ENCODE data around the gene APBA1.
"Not testable (repeated sequence)": the region's sequence is repeated elsewhere in the genome, so short reads cannot be mapped to it uniquely, and the experiment has no call there.

APBA1 gene

GRCh38 chr9:69440254-69440955 lies 231.8 kb downstream of the APBA1 start:
- H3K27ac Mint-ChIP-seq; H3K9me3 Mint-ChIP-seq; DNase-seq; H3K27me3 Mint-ChIP-seq; H3K4me3 Mint-ChIP-seq; H3K36me3 Mint-ChIP-seq (ENCODE audit: low read depth); ATAC-seq: not testable (repeated sequence)
- peaks cover 13% of the 10 kb centered on the region for H3K4me1 Mint-ChIP-seq

DNA sequence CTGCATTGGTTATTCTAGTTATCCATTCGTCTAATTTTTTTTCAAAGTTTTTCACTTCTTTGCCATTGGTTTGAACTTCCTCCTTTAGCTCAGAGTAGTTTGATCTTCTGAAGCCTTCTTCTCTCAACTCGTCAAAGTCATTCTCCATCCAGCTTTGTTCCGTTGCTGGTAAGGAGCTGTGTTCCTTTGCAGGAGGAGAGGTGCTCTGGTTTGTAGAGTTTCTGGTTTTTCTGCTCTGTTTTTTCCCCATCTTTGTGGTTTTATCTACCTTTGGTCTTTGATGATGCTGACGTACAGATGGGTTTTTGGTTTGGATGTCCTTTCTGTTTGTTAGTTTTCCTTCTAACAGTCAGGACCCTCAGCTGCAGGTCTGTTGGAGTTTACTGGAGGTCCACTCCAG lies 232.5 kb downstream of the APBA1 start:
- H3K27ac Mint-ChIP-seq, result not testable (repeated sequence)

GRCh38 chr9:69433968-69434367 lies 238.2 kb downstream of the APBA1 start:
- DNase-seq (no peak), ATAC-seq (no peak)
- H3K4me3 Mint-ChIP-seq, result no peak overlapping the region
- no peaks in the 10 kb centered on the region for H3K27me3 Mint-ChIP-seq
- no peak overlapping the region for H3K27ac Mint-ChIP-seq
- H3K4me1 Mint-ChIP-seq, result no peaks in the 10 kb centered on the region
- H3K9me3 Mint-ChIP-seq, result no peaks in the 10 kb centered on the region
- no peaks in the 10 kb centered on the region for H3K36me3 Mint-ChIP-seq (ENCODE audit: low read depth)

More for the DNA sequence above, 232.5 kb downstream of the APBA1 start:
- not testable (repeated sequence) for H3K27me3 Mint-ChIP-seq; H3K9me3 Mint-ChIP-seq; ATAC-seq; H3K4me3 Mint-ChIP-seq; H3K36me3 Mint-ChIP-seq (ENCODE audit: low read depth); DNase-seq
- peaks cover 13% of the 10 kb centered on the region for H3K4me1 Mint-ChIP-seq

DNA sequence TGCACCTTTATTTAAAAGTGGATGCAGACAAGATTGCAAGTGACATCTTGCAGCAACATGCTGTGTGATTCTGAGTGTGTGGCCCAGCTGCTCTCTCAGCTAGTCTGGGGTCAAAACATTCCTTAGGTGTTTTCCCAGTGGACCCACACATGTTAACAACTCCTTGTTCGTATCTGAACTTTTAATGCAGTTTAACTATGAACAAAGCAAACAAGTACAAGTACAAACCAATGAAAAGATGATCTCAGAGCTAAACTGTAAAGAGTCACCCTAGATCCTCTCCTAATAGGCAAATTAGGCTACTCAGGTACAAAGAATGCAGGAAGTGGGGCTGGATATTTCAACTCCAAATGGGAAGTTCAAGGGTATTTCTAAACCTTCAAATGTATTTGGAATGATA lies 238.8 kb downstream of the APBA1 start:
- H3K27ac Mint-ChIP-seq, result no peak overlapping the region
- H3K27me3 Mint-ChIP-seq, result no peaks in the 10 kb centered on the region
- ATAC-seq, result no peak

GRCh38 chr9:69432623-69433022 lies 239.5 kb downstream of the APBA1 start:
- H3K27ac Mint-ChIP-seq, result no peak overlapping the region
- no peaks in the 10 kb centered on the region for H3K27me3 Mint-ChIP-seq
- DNase-seq (no peak), ATAC-seq (no peak)
- H3K4me3 Mint-ChIP-seq, result no peak overlapping the region
- H3K36me3 Mint-ChIP-seq (ENCODE audit: low read depth), result no peaks in the 10 kb centered on the region
- no peaks in the 10 kb centered on the region for H3K9me3 Mint-ChIP-seq
- H3K4me1 Mint-ChIP-seq, result no peaks in the 10 kb centered on the region

More for the DNA sequence above, 238.8 kb downstream of the APBA1 start:
- H3K9me3 Mint-ChIP-seq, result no peaks in the 10 kb centered on the region
- no peak for DNase-seq
- H3K4me1 Mint-ChIP-seq, result no peaks in the 10 kb centered on the region
- H3K4me3 Mint-ChIP-seq, result no peak overlapping the region
- no peaks in the 10 kb centered on the region for H3K36me3 Mint-ChIP-seq (ENCODE audit: low read depth)

- ATAC-seq, result no peak
- DNase-seq, result no peak
Measured at GRCh38 chr9:69431777-69432176, 240.4 kb downstream of the APBA1 start.

GRCh38 chr9:69431203-69431602 lies 241.0 kb downstream of the APBA1 start:
- Mint-ChIP-seq H3K27me3 (no peaks in the 10 kb centered on the region), H3K9me3 (no peaks in the 10 kb centered on the region), H3K4me3 (no peak overlapping the region), H3K36me3 (ENCODE audit: low read depth) (no peaks in the 10 kb centered on the region), H3K4me1 (no peaks in the 10 kb centered on the region), H3K27ac (no peak overlapping the region)
- no peak for DNase-seq
- ATAC-seq, result no peak

More at GRCh38 chr9:69431777-69432176, 240.4 kb downstream of the APBA1 start:
- no peaks in the 10 kb centered on the region for H3K36me3 Mint-ChIP-seq (ENCODE audit: low read depth)
- no peaks in the 10 kb centered on the region for H3K27me3 Mint-ChIP-seq
- H3K4me1 Mint-ChIP-seq, result no peaks in the 10 kb centered on the region
- no peaks in the 10 kb centered on the region for H3K9me3 Mint-ChIP-seq
- H3K27ac Mint-ChIP-seq, result no peak overlapping the region
- no peak overlapping the region for H3K4me3 Mint-ChIP-seq

- Mint-ChIP-seq H3K9me3 (no peaks in the 10 kb centered on the region), H3K4me3 (no peak overlapping the region), H3K36me3 (ENCODE audit: low read depth) (no peaks in the 10 kb centered on the region), H3K27me3 (no peaks in the 10 kb centered on the region), H3K4me1 (no peaks in the 10 kb centered on the region), H3K27ac (no peak overlapping the region)
- DNase-seq (no peak), ATAC-seq (no peak)
Measured at GRCh38 chr9:69430206-69430605, 242.0 kb downstream of the APBA1 start.

DNA sequence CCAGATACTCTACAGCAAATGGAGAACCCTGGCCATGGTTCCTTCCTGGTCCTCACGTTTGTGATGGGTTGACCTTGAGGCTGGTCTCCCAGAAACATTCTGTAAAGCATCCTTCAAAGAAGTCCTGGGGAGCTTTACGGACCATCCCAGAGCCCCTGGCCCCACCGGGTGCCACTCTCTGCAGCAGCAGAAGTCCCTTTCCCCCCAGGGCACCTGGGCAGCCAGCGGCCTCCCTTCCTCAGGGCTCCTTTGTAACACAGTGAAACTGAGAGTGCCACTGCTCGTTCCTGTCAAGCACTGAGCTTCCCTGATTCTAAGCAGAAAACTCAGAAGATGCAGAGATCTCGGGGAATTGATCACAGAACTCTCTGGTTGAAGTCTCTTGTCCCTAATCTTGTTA lies 242.9 kb downstream of the APBA1 start:
- no peak for ATAC-seq
- H3K27me3 Mint-ChIP-seq, result no peaks in the 10 kb centered on the region
- no peaks in the 10 kb centered on the region for H3K4me1 Mint-ChIP-seq
- no peaks in the 10 kb centered on the region for H3K36me3 Mint-ChIP-seq (ENCODE audit: low read depth)
- H3K9me3 Mint-ChIP-seq, result no peaks in the 10 kb centered on the region
- H3K27ac Mint-ChIP-seq, result no peak overlapping the region
- H3K4me3 Mint-ChIP-seq, result no peak overlapping the region
- no peak for DNase-seq

GRCh38 chr9:69428017-69428785 lies 244.0 kb downstream of the APBA1 start:
- H3K4me3 Mint-ChIP-seq, result no peak overlapping the region
- H3K36me3 Mint-ChIP-seq (ENCODE audit: low read depth), result no peaks in the 10 kb centered on the region

DNA sequence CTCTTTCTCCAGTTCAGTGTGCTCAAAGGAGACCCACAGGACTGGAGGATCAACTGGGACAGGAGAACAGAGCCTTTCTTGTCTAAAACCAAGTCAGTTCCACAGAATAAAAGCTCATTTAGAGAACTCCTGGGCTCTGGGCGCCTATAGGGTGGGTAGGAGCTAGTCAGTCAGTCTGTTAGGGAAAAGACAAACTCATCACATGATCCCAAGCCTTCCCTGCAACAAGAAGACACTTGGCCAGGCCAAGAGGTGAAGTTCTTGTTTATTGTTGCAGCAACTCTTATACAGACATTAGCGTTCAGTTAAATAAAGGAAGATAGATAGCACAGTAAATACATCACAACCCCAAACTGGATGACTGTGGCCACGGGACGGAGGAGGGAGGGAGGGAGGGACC lies 244.9 kb downstream of the APBA1 start:
- H3K27ac Mint-ChIP-seq, result no peak overlapping the region
- no peak for DNase-seq
- H3K4me3 Mint-ChIP-seq, result no peak overlapping the region
- H3K9me3 Mint-ChIP-seq, result no peaks in the 10 kb centered on the region
- no peaks in the 10 kb centered on the region for H3K36me3 Mint-ChIP-seq (ENCODE audit: low read depth)
- H3K4me1 Mint-ChIP-seq, result no peaks in the 10 kb centered on the region
- ATAC-seq, result no peak
- H3K27me3 Mint-ChIP-seq, result no peaks in the 10 kb centered on the region

More at GRCh38 chr9:69428017-69428785, 244.0 kb downstream of the APBA1 start:
- DNase-seq (no peak), ATAC-seq (no peak)
- no peak overlapping the region for H3K27ac Mint-ChIP-seq
- no peaks in the 10 kb centered on the region for H3K27me3 Mint-ChIP-seq
- no peaks in the 10 kb centered on the region for H3K9me3 Mint-ChIP-seq
- H3K4me1 Mint-ChIP-seq, result no peaks in the 10 kb centered on the region

- Mint-ChIP-seq H3K27me3 (no peaks in the 10 kb centered on the region), H3K4me3 (no peak overlapping the region), H3K27ac (no peak overlapping the region), H3K4me1 (no peaks in the 10 kb centered on the region), H3K36me3 (ENCODE audit: low read depth) (no peaks in the 10 kb centered on the region), H3K9me3 (no peaks in the 10 kb centered on the region)
- ATAC-seq, result no peak
- no peak for DNase-seq
Measured at GRCh38 chr9:69425136-69425801, 246.9 kb downstream of the APBA1 start.

GRCh38 chr9:69421908-69422801 lies 250.0 kb downstream of the APBA1 start:
- Mint-ChIP-seq H3K27ac (no peak overlapping the region), H3K4me1 (no peaks in the 10 kb centered on the region), H3K36me3 (ENCODE audit: low read depth) (no peaks in the 10 kb centered on the region), H3K9me3 (no peaks in the 10 kb centered on the region), H3K27me3 (peaks cover 6% of the 10 kb centered on the region), H3K4me3 (no peak overlapping the region)
- DNase-seq (peak; percentile 38), ATAC-seq (peak; percentile 43)

DNA sequence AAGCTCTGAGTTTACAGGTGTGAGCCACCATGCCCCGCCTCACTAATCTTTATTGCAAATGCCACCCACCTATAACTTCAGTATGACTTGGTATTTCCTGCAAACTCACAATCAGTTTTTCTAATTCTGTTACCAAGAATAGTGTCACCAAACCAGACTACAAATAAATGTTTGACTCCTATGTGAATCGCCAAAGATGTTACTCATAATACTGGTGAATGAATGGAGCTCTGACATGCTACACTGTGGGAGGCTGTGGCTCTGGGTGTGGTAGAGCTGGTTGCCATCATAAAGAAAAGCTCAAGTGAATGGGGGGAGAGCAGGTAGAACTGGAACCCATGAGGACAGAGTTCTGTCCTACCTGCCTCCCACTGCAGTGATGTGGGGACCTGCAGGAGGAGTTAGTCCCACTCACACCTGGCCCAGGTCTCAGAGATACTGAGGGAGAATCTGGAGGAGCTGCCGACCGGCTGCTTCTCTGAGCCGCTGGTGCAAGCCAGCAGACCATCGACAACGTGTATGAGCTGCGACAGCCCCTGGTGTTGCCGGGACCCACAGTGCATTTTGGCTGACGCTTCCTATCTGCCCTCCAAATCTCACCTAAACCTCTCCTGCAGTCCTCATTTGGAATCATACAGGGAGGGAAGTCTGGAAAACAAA lies 251.4 kb downstream of the APBA1 start:
- Mint-ChIP-seq H3K4me1 (no peaks in the 10 kb centered on the region), H3K4me3 (no peak overlapping the region), H3K9me3 (no peaks in the 10 kb centered on the region), H3K27ac (no peak overlapping the region), H3K36me3 (ENCODE audit: low read depth) (no peaks in the 10 kb centered on the region), H3K27me3 (peaks cover 6% of the 10 kb centered on the region)
- ATAC-seq, result no peak
- DNase-seq, result no peak

All from activated naive CD8-positive, alpha-beta T cell treated with anti-CD3 and anti-CD28 coated beads, Interleukin-2, amount 50 U/mL, for 24 hours (primary cell).